Effector CD8-positive, alpha-beta T cell (primary cell): ENCODE measurements around the gene ARHGAP31.
A peak's percentile ranks its signal among the peaks of the same experiment; 100 is the strongest.

Source experiments
- DNase-seq: peaks from one replicate; lab custom pipeline; 2025; lab: John Stamatoyannopoulos, UW

ARHGAP31 gene

GRCh38 chr3:119443179-119443578 is 149.0 kb downstream of the ARHGAP31 start:
- DNase-seq, result no peak

- no peak for DNase-seq
Measured at GRCh38 chr3:119444590-119444989, 150.4 kb downstream of the ARHGAP31 start.

GRCh38 chr3:119453822-119454221 is 159.6 kb downstream of the ARHGAP31 start:
- DNase-seq, result no peak

GRCh38 chr3:119456469-119456868 is 162.3 kb downstream of the ARHGAP31 start:
- no peak for DNase-seq

GRCh38 chr3:119457246-119457645 is 163.1 kb downstream of the ARHGAP31 start:
- DNase-seq, result no peak

- DNase-seq, result peak; percentile 96
Measured at GRCh38 chr3:119463171-119464169, 169.3 kb downstream of the ARHGAP31 start, which contains the start of gene TMEM39A. Gene TMEM39A (minus strand): TSS chr3:119463615. CDS start chr3:119462074, 1,541 bp downstream.

- DNase-seq, result no peak
Measured at GRCh38 chr3:119468041-119468440, 173.9 kb downstream of the ARHGAP31 start.

- no peak for DNase-seq
Measured at GRCh38 chr3:119469418-119470189, 175.4 kb downstream of the ARHGAP31 start.
